Measurements from ENCODE around the gene UBE2G1.
"Not testable (repeated sequence)": the region's sequence is repeated elsewhere in the genome, so short reads cannot be mapped to it uniquely, and the experiment has no call there.

The UBE2G1 gene

DNA sequence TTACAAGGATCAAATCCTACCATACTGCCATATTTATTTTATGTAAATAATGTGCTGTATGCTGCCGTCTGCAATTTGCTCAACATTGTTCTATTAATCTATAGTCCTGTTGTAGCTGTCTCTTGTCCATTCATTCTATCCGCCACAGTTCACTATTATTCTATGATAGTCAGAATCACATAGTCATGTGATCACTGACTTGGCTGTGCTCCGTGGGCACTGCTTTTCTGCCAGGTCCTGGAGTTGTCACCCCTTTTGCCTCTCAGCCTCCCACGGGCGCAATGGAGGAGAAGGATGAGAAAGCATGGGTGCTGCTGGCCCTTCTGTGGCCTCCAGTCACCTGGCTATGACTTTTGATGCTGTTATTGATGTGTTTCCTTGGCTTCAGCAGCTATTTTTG, 65.4 kb downstream of the UBE2G1 start:
- DNase-seq (ENCODE audit: low spot score): no peak

DNA sequence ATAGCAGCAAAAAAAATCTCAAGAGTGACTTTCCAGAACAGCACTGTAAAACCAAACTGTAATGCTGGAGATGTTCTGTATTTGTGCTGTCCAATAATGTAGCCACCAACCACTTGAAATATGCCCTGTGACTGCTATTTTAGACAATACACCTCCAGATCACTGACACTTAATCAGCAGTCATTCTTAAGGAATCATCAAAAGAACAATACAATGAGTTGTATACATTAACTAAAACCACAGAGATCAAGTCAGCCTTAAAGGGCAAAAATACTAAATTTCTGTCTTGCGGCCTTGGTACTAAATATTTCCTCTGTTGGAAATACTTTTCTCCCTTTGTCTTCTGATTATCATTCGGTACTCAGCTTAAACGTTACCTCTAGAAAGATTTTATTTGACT, 69.1 kb downstream of the UBE2G1 start:
- DNase-seq (ENCODE audit: low spot score): no peak

DNA sequence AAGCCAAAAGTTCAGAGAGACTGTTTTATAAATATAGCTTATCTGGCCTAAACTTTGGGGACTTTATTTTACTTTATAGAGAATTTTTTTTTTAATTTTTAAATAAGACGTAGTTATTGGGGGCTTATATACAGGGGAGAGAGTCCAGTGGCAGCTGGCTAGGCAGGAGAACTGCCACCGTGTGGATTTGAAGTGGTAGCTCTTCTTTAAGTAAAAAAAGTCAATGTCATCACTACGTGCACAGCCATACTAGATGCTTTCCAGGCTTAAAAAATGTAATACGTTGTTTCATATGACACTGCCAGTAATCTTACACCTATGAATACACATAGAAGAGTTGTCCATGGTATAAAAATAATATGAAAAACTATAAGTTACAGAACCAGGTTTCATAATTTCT, 70.8 kb downstream of the UBE2G1 start:
- DNase-seq (ENCODE audit: low spot score): no peak

DNA sequence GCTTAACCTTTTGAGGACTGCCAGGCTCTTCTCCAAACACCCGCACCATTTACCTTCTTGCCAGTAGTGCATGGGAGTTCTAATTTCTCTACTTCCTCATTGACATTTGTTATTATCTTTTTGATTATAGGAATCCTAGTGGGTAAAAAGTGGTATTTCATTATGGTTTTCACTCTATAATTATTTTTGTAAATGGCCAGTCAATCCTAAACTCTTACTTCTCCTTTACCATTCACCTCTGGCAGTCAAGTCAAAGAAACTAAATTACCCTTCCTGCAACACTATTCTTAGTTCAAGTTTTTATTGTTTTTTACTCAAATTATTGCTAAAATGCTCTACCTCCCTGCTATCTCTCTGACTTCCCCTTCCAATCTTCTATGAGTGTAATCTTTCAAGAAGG, 72.9 kb downstream of the UBE2G1 start:
- no peak for DNase-seq (ENCODE audit: low spot score)

DNA sequence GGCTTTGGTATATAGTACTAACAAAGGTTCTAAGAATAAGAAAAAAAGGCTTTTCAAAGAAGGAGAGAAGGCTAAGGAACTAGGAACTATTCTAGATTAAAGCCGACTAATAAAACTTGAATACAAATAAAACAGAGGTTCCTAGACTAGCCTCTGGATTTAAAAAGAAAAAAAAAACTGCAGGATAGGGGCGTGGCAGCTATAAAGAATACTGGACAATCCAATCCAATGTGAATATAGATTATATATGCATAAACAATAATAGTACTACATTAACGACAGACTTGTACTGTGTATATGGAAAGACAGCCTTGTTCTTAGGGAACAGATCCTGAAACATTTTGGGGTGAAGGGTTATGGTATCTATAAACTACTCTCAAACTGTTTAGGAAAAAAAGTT, 78.8 kb downstream of the UBE2G1 start:
- DNase-seq (ENCODE audit: low spot score): no peak

DNA sequence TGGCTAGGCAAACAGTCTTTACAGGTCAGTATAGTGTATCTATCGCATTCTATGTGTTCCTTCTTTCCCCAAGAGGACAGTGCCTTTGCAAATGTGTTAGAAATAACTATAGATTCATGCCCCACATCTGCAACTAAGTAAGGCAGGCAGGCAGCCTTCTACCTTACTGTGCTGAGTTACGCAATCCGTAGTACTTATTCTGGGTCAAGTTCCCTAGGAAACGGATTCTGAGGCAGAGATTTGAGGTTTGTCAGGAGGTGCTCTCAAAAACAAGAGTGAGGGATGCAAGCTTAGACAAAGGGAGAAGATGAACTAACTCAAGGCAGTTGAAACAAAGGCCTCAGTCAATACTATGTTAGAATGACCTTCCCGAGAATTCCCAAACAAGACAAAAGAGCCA, 90.0 kb downstream of the UBE2G1 start:
- no peak for DNase-seq (ENCODE audit: low spot score)

DNA sequence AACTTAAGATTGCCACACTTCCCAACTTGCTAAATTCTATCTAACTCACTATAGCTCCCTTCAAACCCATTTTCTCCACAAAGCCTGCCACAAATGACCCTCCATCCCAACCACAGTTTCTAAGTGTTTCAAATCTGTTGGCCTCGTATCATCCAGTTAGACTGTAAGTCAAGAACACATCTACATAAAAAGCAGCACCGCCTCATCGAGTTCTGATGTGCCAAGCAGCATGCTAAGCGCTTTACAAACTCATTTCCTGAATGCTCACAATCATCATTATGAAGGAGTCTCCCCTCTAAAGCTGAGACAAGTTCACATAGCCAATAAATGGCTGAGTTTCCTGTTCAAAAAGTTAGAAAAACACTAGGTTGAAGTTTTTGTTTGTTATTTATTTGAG, 93.5 kb downstream of the UBE2G1 start:
- no peak for DNase-seq (ENCODE audit: low spot score)

DNA sequence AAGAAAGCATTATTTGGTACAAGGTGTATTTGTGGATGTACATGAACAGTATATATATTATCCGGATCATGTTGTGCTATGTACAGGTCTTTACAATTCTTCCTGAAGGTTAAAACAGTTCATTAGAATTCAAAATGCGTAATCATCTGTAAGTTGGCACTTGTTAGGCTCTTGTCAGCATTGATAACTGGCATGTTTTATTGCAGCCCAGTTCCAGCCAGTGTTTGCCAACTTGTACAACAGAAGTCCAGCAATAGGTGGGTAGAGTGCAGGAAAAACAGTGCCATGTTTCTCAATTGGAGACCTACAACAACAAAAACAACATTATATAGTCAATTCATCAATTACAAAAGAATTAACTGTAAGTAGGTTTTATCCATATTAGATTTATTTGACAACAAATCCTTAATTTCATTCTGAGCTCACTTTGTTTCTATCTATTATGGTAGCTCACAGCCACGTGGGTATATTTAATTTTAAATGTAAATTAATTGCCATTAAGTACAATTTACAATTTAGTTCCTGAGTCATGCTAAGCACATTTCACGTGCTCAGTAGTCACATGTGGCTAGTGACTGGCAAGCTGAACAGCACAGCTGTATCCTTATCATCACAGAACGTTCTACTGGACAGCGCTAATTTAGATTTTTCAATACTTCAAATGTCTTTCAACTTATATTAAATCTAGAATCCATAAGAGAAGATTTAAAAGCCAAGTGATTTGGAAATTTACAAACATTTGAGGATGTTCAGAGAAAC, 94.1 kb downstream of the UBE2G1 start:
- no peak for DNase-seq (ENCODE audit: low spot score)

DNA sequence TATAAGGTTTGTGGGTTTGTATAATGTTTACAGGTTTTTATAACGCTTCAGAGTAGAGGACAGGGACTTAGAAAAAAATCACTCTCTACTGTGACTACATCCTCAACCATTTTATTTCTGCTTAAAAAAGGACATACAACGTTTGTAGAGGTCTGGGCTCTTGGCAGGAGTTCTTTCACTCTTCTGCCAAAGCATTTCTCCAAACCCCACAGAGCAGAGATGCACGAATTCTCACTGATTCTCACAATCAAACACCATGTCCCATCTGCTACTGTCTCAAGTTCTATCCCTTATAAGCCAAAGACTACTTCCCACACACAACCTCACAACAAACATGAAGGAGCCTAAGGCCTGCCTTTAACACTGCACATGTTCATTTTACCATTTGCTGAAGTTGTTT, 95.7 kb downstream of the UBE2G1 start:
- no peak for DNase-seq (ENCODE audit: low spot score)

DNA sequence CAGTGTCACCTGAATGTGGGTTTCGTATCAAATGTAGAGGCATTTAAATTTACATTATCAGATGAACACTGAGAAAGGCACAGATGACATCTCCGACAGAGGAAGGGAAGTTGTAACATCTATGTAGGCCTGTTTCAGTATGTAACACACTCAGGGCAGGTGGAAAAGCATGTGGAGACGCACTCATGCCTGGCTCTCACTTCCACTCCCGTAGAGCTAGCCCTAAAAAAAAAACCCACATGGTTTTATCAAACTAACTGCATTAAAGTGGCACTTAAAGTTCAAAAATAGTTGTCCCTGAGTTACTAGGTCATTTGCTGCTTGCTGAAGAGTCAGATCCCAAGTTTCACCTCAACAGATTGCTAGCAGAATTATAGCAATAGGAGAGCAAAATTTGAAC, 96.6 kb downstream of the UBE2G1 start:
- no peak for DNase-seq (ENCODE audit: low spot score)

DNA sequence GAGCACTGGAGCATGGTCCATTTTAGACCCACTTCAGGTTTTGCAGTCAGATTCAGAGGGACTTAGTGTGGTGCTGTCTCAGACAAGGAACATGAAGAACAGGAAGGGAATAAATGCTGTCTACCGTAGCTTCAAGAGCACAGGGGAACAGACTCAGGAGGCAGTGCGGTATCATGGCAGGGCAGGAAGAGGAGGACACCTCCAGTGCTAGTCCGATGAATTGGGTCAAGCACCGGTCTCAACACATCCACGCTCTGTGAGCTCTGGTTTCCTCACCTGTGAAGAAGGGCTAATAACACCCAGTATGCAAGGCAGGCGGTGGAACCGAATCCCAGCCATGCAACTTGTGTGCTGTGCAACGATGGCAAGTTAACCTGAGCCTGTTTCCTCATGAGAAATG, 99.1 kb downstream of the UBE2G1 start:
- no peak for DNase-seq (ENCODE audit: low spot score)

DNA sequence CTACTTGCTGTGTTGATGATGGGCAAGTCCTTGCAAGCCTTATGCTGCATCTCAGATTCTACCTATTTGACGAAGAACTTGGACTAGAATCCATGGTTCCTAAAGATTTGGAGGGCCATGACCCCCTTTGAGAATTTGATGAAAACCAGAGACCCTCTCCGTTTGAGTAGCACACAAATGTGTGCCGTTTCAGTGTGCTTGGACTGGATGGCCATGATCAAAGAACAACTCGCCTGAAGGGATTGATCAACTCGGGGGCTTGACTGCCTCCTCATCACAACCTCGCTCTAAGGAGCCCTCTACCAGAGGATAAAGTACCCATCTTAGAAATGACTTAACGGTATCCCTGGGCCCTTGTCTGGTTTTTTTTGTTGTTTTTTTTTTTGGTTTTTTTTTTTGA, 99.9 kb downstream of the UBE2G1 start:
- no peak for DNase-seq (ENCODE audit: low spot score)

DNA sequence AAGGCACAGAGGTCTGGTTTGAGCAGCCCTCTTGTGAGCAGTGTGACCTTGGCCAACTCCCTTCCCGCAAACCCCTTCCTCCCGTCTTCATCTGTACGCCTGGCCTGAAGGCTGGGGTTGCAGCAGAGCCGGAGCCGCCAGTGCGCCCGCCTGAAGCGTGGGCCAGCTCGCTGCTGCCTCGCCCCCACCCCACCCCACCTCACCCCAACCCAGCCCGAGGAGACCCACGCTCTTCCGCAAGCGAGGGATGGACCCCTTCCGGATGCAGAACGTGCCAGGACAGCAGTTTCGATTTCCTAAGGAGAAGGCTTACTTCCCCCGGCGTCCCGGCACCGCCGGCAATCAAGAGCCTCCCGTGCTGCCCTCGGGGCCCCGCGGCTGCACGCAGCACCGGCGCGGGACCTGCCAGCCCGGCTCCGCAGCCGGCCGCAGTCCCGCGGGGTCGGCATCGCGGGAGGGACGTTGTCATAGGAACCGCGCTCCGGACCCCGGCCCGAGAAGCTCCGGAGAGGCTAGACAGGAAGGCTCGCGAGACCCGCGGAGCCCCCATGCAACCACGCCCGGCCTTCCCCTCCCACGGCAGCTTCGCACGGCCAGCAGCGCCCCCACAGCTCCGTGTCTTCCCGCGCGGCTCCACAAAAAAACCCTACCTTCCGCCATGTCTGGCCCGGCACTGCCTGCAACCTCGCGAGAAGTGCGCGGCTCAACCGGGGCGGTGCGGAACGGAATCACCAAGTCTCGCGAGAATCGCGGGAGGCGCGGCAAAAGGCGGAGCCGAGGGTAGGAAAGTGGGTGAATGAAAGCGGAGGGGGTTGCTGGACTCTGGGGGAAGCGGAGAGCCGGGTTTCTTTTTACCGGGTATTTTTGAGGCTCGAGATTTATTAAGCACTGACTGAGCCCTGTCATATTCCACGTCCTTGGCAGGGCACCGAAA, 102.9 kb downstream of the UBE2G1 start, which contains the start of gene ANKFY1:
Gene ANKFY1 (minus strand): TSS at position 698 of the 934 bp plus-strand sequence. CDS start 38 bp downstream, at position 660.
- DNase-seq (ENCODE audit: low spot score): peak; percentile 85

DNA sequence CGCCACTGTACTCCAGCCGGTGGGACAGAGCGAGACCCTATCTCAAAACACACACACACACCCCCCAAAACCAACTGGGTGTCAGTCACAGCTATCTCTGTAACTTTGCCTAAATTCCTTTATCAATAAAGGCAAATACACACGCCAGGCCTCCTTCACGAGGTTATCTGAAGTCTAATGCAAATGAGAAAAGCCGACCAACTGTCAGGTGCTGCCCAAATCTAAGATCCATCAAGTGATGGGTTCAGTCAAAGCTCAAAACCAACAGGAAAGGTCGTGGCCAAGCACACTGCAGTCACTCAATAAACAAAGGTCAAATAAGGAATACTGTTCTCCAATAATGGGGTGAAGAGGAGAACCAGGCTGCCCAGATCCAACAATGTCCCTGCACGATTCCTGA, 103.8 kb downstream of the UBE2G1 start:
- no peak for DNase-seq (ENCODE audit: low spot score)

DNA sequence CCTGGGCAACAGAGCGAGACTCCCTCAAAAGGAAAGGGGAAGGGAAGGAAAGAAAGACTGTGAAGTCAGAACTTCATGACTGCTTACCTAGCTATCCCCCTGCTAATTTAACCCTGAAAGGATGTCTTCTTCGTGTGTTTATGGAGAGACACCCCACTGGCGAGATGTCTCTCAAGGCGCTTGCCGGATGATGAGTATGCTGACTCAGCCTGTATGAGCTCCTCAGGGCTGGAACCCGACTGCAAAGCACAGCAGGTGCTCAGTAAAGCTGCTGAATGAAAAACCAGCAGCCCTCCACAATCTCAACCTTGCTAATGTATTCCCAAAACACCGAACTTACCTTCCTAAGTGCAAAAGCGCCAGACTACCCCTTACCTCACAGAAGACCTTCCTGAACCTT, 105.0 kb downstream of the UBE2G1 start:
- DNase-seq (ENCODE audit: low spot score): no peak

DNA sequence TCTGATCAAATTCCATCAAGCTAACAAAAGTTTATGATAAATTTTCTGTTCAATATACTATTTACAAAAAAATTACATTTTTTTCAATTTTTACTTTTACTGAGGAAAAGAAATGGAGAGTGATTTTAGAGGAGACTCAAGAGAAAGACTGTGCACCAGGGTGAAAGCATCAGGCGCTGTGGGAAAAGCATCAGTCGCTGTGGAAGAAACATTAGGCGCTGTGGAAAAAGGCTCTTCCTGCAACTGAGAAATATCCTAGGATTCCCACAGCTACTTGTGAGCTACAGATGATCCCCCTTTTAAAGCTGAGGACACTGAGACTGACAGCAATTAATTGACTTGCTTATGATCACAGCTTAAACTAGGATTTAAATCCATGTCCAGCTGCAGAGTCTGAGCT, 107.6 kb downstream of the UBE2G1 start:
- DNase-seq (ENCODE audit: low spot score): no peak

DNA sequence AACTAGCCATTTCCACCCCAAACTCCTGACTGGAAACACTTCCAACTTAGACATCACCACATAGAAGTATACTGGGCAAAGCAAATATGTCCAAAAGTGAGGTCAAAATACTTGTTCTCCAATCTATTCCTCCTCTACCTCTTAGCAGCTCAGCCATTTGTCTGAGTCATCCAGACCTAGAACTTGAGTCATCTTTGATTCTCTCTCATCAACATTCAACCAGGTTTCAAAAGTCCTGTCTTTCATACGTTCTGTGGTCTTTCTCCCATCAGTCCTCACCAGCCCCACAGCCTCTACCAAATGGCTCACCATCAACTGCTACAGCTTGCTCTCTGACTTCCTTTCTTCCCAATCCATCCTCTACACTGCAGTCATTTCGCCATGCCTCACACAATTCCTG, 109.5 kb downstream of the UBE2G1 start:
- no peak for DNase-seq (ENCODE audit: low spot score)

DNA sequence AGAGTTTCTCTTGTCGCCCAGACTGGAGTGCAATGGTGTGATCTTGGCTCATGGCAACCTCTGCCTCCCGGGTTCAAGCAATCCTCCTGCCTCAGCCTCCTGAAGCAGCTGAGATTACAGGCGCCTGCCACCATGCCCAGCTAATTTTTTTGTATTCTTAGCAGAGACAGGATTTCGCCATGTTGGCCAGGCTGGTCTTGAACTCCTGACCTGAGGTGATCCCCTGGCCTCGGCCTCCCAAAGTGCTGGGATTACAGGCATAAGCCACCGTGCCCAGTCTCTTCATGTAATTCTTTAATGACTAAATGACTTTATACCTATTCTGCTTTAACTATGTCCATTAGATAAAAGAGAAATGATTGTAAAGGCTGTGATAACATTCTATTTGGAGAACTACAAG, 111.2 kb downstream of the UBE2G1 start:
- DNase-seq (ENCODE audit: low spot score): not testable (repeated sequence)

DNA sequence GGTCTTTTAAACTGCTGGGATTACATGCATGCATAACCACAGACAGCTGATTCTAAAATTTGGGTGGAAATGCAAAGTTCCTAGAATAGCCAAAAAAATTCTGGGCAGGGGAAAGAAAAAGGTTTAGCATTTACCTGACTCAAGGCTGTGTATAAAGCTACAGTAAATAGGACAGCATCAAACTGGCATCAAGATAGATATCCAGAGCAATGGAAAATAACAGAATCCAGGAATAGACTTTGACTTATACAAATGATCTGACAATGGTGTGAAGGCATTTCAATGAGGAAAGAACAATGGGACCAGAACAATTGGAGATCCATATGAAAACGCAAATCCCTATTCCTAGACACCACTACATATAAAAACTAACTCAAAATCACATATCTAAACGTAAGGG, 115.6 kb downstream of the UBE2G1 start:
- DNase-seq (ENCODE audit: low spot score): no peak

DNA sequence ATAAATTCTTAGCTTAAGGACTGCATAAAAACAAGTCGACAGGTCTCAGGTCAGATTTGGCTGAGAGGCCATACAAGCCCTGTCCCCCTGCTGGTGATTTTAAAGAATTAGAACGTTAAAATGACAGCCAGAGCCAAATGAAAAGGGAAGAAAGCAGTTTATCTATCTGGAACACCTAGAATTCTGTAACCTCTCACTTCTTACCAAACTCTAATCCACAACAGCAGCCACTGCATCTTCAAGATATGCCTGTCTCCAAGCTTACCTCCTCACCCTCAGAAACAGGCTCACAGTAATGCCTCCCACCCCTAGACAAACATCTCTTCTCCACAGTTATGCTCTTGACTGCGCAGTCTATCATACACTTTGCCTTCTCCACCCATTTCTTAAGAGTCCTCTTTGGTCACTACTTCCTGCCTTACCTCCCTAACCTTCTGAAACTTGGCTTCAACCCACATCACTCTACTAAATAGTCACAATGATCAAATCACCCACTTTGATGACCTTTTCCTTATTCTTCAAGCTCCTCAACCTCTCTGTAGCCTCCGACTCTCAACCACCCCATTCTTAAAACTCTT, 116.9 kb downstream of the UBE2G1 start:
- DNase-seq (ENCODE audit: low spot score): peak; percentile 27

DNA sequence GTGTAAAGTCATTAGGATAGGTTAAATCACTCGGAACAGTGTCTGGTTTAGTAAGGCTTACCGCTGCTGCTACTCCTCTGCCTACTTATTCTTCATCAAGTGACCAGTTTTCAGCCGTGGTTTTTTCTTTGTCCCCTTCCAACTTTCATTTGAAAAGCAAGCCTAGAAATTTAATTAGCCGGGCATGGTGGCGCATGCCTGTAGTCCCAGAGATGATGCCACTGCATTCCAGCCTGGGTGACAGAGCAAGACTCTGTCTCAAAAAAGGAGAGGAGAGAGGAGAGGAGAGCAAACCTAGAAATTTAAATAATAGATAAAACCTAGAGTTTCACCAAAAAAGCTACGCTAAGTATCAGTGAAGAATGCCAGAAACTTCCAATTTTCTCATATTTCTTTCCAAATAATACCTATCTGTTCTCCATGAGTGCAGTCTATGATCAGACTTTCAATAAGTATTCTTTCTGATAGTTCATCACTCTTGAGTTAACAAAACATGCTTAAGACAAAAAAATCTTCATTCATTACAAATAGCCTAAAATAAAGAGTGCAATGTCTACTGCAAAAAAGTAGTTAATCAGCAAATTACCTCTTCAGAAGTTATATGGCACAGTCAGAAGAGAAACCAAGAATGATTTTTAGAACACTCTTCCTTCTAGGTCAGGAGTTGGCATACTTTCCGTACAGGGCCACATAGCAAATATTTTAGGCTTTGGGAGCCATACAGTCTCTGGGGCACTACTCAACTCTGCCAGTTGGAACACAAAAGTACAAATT, 117.8 kb downstream of the UBE2G1 start:
- no peak for DNase-seq (ENCODE audit: low spot score)

DNA sequence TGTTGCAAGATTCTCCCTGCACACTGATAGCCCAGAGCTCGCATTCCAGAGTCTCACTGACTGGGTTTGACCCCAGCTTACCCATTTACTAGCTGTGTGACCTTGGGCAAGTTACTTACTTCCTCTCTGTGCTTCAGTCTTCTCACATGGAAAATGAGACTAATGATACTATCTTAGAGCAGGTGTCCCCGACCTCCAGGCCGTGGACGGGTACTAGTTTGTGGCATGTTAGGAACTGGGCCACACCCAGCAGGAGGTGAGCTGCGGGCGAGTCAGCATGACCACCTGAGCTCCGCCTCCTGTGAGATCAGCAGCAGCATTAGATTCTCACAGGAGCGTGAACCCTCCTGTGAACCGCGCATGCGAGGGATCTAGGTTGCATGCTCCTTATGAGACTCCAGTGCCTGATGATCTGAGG, 118.5 kb downstream of the UBE2G1 start:
- DNase-seq (ENCODE audit: low spot score): peak; percentile 33
